Neural cell (in vitro differentiated cells): ENCODE measurements around the gene FUBP3.

ENCODE experiments used
- CTCF ChIP-seq: fragments of 450-650 bp; IDR thresholded peaks from 2 replicates; pipeline ENCODE4 v1.5.1; 2014; ENCODE audit warnings: antibody characterized with exemption, mild to moderate bottlenecking, moderate library complexity; ENCODE audit not compliant: poor library complexity, severe bottlenecking
- EP300 ChIP-seq: fragments of 450-650 bp; conservative IDR thresholded peaks from 2 replicates; pipeline ENCODE4 v1.6.1; 2014; ENCODE audit warnings: antibody characterized with exemption, mild to moderate bottlenecking, moderate library complexity; ENCODE audit not compliant: poor library complexity, severe bottlenecking
- EZH2 ChIP-seq: fragments of 200-600, 300-800 bp; shearing (Covaris generic), sonication (generic); IDR thresholded peaks from 2 replicates; pipeline ENCODE4 v1.6.1; 2014; ENCODE audit warnings: antibody characterized with exemption, low read length, borderline replicate concordance, mild to moderate bottlenecking; ENCODE audit not compliant: insufficient read depth, poor library complexity, severe bottlenecking
- MXI1 ChIP-seq: fragments of 450-650 bp; conservative IDR thresholded peaks from 2 replicates; pipeline ENCODE4 v1.6.1; 2014; ENCODE audit warnings: antibody characterized with exemption, mild to moderate bottlenecking; ENCODE audit not compliant: poor library complexity, severe bottlenecking
- POLR2AphosphoS5 ChIP-seq: IDR thresholded peaks from 2 replicates; pipeline ENCODE4 v1.6.1; 2012
- RAD21 ChIP-seq: fragments of 450-650 bp; conservative IDR thresholded peaks from 2 replicates; pipeline ENCODE4 v1.6.1; 2014; ENCODE audit warnings: antibody characterized with exemption, mild to moderate bottlenecking, moderate library complexity
- REST ChIP-seq: IDR thresholded peaks from 2 replicates; pipeline ENCODE4 v1.6.1; 2012; ENCODE audit warnings: borderline replicate concordance
- TAF1 ChIP-seq: IDR thresholded peaks from 2 replicates; pipeline ENCODE4 v1.6.1; 2012; ENCODE audit warnings: low read depth

- TF ChIP-seq CTCF, result no peak
- no peak for TF ChIP-seq EZH2
- TF ChIP-seq POLR2AphosphoS5, result no peak
- no peak for TF ChIP-seq EP300
- no peak for TF ChIP-seq REST
- no peak for TF ChIP-seq TAF1
- TF ChIP-seq RAD21, result no peak
- no peak for TF ChIP-seq MXI1
Measured at GRCh38 chr9:130626249-130626996, 47.0 kb downstream of the FUBP3 start.
